ENCODE results near the gene GOLIM4. TPM values are rescaled to one million over a fixed set of nuclear protein-coding genes. Genes with fewer than 3 reads are reported as not detected.

Gene GOLIM4
- total RNA-seq (10 to 100 TPM; 20.1 to 21.6 TPM), polyA plus RNA-seq (ENCODE audit: insufficient read depth, low read depth, low replicate concordance) (9.5 TPM)
- long read RNA-seq, donor 1, full-length matches to known transcripts = 3 of 3 reads
- long read RNA-seq, donor 1, partial matches to known transcripts = 0 of 3 reads
- long read RNA-seq, donor 1, other reads (novel, unspliced or antisense) = 0 of 3 reads
- long read RNA-seq, donor 2 = 0 reads

- H3K9me3 ChIP-seq = no peaks in the 10 kb centered on the region
- H3K27me3 ChIP-seq = no peaks in the 10 kb centered on the region
- TF ChIP-seq POLR2A (IDR thresholded peaks at IDR 0.05) (peak; percentile 4), CTCF (IDR thresholded peaks at IDR 0.05) (no peak)
- intact Hi-C loops (cut with DNase I; ENCODE audit: low total_unique reads) = no loop called here
- H3K4me1 ChIP-seq = peaks cover 10% of the 10 kb centered on the region
- no peaks in the 10 kb centered on the region for H3K36me3 ChIP-seq (ENCODE audit: low read depth, missing control alignments)
- peak within 1 kb of the TSS; percentile 87 to 93 for H3K27ac ChIP-seq
- DNase-seq = peak; percentile 95
- H3K4me3 ChIP-seq = peak within 1 kb of the TSS; percentile 68 to 91
- 0% methylated on average over 31 to 50 of the region's 52 CpGs for WGBS, 2 donors
Observed at GRCh38 chr3:168095611-168096209, at the start of gene GOLIM4. Gene GOLIM4 (minus strand): TSS chr3:168095924. CDS start chr3:168095285, 639 bp downstream.

DNA sequence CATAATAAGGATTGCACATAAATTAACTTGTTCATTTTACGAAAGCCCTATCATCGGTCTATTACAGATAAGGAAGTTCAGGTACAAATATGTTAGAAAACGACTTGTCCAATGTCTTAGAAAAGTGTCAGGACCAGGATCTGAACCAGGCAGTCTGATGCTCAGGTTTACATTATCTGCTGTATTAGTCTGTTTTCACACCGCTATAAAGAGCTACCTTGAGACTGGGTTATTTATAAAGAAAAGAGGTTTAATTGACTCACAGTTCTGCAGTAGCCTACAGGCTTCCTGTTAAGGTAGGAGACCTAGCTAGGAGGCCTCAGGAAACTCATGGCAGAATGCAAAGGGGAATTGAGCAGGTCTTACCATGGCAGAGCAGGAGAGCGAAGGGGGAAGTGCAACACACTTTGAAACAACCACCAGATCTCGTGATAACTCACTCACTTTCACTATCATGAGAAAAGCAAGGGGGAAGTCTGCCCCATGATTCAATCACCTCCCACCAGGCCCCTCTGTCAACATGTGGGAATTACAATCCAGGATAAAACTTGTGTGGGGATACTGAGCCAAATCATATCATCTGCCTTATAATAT lies 45.8 kb upstream of the GOLIM4 start:
- no peaks in the 10 kb centered on the region for H3K36me3 ChIP-seq (ENCODE audit: low read depth, missing control alignments)
- no peak overlapping the region for H3K27ac ChIP-seq
- no peaks in the 10 kb centered on the region for H3K4me1 ChIP-seq
- 79 to 80% methylated on average over 6 of the region's 6 CpGs for WGBS, 2 donors
- TF ChIP-seq POLR2A (IDR thresholded peaks at IDR 0.05) (no peak), CTCF (IDR thresholded peaks at IDR 0.05) (no peak)
- intact Hi-C loops (cut with DNase I; ENCODE audit: low total_unique reads) = no loop called here
- H3K9me3 ChIP-seq = no peaks in the 10 kb centered on the region
- no peak overlapping the region for H3K4me3 ChIP-seq
- no peaks in the 10 kb centered on the region for H3K27me3 ChIP-seq
- DNase-seq = no peak

DNA sequence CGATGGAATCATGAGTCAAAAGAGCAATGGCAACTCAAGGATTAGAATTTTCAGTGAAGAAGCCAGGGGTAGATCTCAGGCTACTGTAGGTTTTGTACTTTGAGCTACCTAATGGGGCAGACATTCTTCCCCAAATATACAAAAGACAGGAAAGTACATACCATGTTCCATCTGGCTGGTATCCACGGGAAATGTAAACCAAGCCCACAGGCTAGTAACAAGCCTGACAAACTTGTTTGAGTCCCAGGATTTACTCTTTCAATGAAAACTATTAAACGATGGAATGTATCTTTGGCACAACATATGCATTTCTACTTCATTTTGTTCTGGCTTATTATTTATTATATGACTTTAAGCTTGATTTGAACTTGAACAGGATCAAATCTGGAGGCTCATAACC lies 44.2 kb upstream of the GOLIM4 start:
- H3K9me3 ChIP-seq = no peaks in the 10 kb centered on the region
- no peaks in the 10 kb centered on the region for H3K27me3 ChIP-seq
- H3K4me3 ChIP-seq = no peak overlapping the region
- no peaks in the 10 kb centered on the region for H3K36me3 ChIP-seq (ENCODE audit: low read depth, missing control alignments)
- no peak for TF ChIP-seq POLR2A (IDR thresholded peaks at IDR 0.05)
- TF ChIP-seq CTCF (IDR thresholded peaks at IDR 0.05) = no peak
- 80 to 86% methylated on average over 3 of the region's 3 CpGs for WGBS, 2 donors
- DNase-seq = no peak
- no peaks in the 10 kb centered on the region for H3K4me1 ChIP-seq
- intact Hi-C loops (cut with DNase I; ENCODE audit: low total_unique reads) = no loop called here
- no peak overlapping the region for H3K27ac ChIP-seq

DNA sequence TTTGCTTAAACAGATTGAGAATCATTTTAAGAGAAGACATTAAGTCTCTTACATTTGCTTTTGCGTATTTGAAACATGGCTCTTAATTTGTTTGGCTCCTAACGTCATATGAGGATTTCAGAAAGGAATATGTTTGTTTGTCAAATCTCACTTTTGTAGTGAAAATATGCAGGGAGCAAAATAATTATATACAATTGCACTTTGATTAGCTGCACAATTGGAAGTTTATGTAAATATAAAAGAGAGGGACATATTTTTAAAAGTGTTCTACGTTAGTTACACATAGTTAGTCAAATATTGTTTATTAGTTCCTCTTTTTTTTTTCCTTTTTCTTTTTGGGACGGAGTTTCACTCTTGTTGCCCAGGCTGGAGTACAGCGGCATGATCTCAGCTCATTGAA lies 42.7 kb upstream of the GOLIM4 start:
- no peaks in the 10 kb centered on the region for H3K36me3 ChIP-seq (ENCODE audit: low read depth, missing control alignments)
- intact Hi-C loops (cut with DNase I; ENCODE audit: low total_unique reads) = no loop called here
- DNase-seq = no peak
- 81 to 88% methylated on average over 5 of the region's 5 CpGs for WGBS, 2 donors
- H3K4me3 ChIP-seq = no peak overlapping the region
- no peak overlapping the region for H3K27ac ChIP-seq
- TF ChIP-seq CTCF (IDR thresholded peaks at IDR 0.05) = no peak
- no peak for TF ChIP-seq POLR2A (IDR thresholded peaks at IDR 0.05)
- H3K4me1 ChIP-seq = no peaks in the 10 kb centered on the region
- no peaks in the 10 kb centered on the region for H3K27me3 ChIP-seq
- H3K9me3 ChIP-seq = no peaks in the 10 kb centered on the region

Data from testis (tissue), 5 donors.